ENCODE data around the gene HSPA9.
A peak's percentile ranks its signal among the peaks of the same experiment; 100 is the strongest.

Gene HSPA9

GRCh38 chr5:138575194-138576015 is at the start of gene HSPA9:
TSS of gene HSPA9 (minus strand) at chr5:138575401. CDS start at chr5:138575318, 83 bp downstream.
- peak; percentile 96 to 97 for DNase-seq (ENCODE audit: low read depth in 2 of 2)

- DNase-seq (ENCODE audit: low read depth in 2 of 2): no peak
Measured at GRCh38 chr5:138623053-138623452, 47.9 kb upstream of the HSPA9 start.

DNA sequence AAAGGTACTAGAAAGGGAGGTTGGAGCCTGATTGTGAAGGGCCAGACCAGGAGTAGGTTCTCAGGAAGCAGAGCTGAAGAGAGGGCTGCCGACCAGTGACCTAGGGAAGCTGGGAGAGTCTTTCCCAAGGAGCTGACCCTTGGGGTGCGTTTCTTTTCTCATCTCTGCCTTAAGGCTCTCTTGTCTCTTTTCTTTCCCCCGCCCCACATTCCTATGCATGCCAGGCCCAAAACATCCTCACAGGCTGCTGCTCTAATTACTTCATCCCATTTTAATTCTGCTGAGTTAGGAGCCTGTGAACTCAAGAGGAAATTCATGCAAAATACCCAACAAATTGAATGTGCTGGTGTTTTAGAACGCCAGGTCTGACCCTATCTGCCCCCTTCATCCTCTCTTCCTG is 46.9 kb upstream of the HSPA9 start:
- DNase-seq (ENCODE audit: low read depth in 2 of 2): no peak

DNA sequence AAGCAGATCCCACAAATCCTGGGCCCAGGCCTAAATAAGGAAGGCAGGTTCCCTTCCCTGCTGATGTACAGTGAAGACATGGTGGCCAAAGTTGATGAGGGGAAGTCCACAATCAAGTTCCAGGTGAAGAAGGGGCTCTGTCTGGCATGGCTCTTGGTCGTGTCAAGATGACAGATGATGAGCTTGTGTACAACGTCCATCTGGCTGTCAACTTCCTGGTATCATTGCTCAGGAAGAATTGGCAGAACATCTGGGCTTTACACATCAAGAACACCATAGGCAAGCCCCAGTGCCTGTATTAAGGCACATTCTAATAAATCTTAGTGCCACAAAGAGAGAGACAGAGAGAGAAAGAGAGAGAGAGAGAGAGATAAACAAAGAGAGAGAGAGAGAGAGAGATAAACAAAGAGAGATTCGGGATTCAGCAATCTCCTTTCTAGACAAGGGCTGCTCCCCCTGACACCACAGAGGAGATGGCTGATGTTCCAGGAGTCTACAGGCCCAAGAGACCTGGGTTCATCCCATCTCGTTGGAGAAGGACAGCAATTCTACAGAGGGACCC is 45.5 kb upstream of the HSPA9 start:
- no peak for DNase-seq (ENCODE audit: low read depth in 2 of 2)

- no peak for DNase-seq (ENCODE audit: low read depth in 2 of 2)
Measured at GRCh38 chr5:138616508-138616907, 41.3 kb upstream of the HSPA9 start.

- no peak for DNase-seq (ENCODE audit: low read depth in 2 of 2)
Measured at GRCh38 chr5:138615461-138615860, 40.3 kb upstream of the HSPA9 start.

DNA sequence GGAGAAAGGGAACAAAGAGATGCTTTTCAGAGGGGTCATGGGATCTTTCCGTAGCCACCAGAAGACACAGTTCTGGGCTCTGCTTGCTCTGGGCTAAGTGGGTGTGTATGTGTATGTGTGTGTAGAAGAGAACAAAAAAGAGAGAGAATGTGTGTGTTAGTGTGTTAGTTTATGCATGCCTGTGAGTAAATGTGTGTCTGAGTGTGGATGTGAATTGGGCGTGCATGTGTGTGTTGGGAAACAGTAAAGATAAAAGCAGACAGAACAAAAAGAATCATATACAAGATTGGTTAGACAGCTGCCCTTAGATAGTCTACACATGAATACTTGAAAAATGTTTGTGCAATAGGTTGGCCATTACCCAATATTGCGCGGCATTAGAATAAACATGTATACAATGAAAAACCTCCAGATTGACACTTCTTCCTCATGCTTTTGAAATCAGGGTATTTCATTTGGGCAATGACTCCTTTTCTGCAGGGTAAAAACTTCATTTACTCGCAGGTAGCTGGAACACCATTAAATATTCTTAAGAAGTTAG is 36.5 kb upstream of the HSPA9 start:
- no peak for DNase-seq (ENCODE audit: low read depth in 2 of 2)

DNA sequence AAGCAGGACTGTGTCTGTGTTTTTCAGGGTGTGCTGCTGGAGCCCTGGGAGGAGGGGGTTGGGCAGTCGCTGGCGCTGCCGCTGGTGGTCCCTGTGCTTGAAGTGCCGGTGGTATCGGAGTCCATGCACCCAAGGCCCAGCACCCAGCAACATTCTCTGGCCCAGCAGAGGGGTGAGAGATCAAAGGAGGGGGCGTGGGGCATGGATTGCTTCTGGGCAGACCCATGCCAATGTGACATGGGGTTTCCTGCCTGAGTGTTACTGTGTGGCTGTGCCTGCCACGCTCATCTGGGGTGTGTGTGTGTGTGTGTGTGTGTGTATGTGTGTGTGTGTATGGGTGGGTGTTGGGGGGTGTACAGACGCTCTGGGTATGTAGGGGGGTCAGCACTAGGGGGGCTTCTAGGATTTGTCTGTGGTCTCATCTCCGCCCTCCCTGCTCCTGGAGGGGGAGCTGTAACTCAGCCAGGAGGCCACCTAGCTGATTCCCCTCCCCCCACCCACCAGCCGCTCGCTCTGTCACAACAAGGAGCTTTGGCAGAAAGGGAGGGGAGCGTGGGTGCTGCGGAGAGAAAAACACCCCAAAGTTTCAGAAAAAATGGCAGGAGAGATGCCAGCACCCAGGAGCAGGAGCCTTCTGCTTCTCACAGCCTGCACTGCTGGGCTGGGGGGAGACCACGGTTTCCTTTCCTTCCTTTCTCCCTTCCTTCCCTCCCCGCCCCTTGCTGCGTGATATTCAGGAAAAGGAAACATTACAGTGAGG is 35.9 kb upstream of the HSPA9 start:
- DNase-seq (ENCODE audit: low read depth in 2 of 2): no peak

DNA sequence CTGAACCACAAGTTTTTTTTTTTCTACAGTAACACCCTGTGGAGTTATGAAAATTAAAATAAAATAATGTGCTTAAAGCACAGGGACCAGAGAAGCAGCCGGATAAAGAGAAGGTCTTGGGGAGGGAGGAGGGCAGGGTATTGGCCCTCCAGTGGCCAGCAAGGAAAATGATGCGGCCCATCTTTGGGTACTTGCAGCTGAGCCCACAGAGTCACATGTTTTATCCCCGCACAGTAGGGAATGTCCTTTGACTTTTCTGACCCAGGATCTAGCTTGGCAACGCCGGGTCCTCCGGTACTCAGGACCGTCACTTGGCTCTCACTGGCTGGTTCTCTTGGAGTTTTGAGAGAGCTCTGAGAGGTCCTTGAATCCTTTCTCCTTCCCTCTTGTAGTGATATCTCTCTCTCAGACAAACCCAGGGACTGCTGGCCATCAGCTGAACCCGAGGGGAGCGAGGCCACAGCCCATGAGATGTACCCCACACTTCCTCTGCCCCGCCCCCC is 35.3 kb upstream of the HSPA9 start:
- DNase-seq (ENCODE audit: low read depth in 2 of 2): no peak

- DNase-seq (ENCODE audit: low read depth in 2 of 2): no peak
Measured at GRCh38 chr5:138606378-138607064, 31.3 kb upstream of the HSPA9 start.

GRCh38 chr5:138605254-138605972 is 30.2 kb upstream of the HSPA9 start:
- no peak for DNase-seq (ENCODE audit: low read depth in 2 of 2)

GRCh38 chr5:138604176-138604785 is 29.1 kb upstream of the HSPA9 start:
- DNase-seq (ENCODE audit: low read depth in 2 of 2): no peak

GRCh38 chr5:138603249-138603920 is 28.2 kb upstream of the HSPA9 start:
- peak in 1 of 2 donors; percentile 29 for DNase-seq (ENCODE audit: low read depth in 2 of 2)

GRCh38 chr5:138602371-138603000 is 27.3 kb upstream of the HSPA9 start:
- DNase-seq (ENCODE audit: low read depth in 2 of 2): no peak

DNA sequence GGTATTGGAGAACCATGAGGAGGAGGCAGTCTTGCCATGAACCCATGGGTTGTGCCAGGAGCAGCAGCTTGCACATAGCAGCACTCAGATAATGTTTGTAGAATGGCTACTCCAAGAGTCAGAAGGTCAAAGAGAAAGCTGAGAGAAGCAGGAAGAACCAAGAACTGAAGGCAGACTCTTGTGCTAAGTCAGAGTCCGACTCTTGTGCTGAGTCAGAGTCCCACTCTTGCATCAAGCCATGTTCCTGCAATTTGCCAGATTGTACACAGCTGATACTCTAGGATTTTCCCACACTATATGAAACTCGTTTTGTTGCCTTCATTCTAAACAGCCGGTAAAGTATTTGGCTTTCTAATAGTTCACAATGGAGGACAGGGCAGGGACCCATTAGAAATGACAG is 26.2 kb upstream of the HSPA9 start:
- no peak for DNase-seq (ENCODE audit: low read depth in 2 of 2)

- no peak for DNase-seq (ENCODE audit: low read depth in 2 of 2)
Measured at GRCh38 chr5:138600446-138600845, 25.2 kb upstream of the HSPA9 start.

DNA sequence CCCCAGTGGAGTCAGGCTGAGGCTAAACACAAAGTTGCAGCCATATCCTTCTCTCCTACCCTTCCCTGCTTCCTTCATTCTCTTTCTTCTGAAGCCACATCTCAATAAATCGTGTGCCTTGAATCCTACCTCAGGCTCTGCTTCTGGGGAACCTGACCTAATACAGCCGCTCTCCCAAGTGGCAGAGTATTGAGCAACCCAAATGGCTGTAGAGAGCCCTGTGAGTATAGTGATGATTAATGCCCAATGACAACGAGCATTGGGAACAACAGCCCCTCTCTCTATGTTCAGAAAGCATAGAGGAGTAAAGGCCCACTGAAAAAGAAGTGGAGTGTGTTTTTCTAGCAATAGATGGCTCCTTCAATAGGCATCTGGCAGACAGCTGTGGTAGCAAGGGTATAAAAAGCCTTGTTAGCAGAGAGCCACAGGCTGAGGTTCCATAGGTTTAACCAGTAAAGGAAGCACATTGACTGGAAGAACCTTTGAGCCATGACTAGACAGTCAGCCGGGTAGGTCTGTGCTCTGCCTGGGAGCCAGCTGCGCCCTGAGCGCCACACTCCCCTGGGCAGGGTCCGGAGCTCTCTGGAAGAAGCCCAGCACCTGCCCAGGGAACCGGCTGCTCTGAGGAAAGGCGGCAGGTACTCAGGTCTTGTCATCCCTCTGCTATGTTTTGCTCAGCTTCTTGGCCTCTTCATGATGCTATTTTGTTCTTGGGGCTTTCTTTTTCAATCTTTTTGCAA is 22.6 kb upstream of the HSPA9 start:
- DNase-seq (ENCODE audit: low read depth in 2 of 2): no peak

DNA sequence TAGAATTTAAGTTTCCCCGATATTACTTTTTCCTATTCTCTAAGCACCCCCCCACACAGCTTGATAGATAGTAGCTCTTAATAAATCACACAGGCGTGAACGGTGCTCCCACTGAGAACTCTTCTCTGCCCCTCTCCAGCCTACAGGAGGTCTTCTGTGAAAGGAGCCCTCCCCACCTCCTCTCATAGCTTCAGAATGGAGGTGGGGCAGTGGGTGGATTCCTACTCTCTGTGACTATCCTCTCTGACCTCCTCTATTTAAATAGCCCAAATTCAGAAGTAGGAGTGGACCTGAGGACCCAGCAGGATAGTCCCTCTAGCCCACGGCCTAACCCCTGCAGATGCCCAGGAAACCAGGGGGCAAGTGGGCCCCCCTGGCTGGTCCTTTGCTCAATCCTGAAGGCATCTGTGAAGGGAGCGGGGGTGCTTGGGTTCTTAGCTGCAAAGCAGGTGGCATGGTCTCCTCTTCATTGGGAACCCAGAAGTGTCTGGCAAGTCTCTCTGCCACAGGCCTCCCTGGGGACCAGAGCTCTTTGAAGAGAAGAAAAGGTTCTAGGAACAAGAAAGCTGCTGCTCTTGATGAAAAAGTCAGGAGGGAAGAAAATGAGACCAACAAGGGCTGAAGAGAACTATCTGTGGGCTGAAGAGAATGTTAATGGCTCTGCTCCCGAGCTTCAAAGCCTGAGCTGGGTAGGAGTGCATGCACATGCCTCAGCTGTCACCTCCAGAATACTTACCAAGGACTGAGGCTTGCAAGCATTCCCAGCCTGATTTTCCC is 21.1 kb upstream of the HSPA9 start:
- DNase-seq (ENCODE audit: low read depth in 2 of 2): no peak
